Measurements from ENCODE around the gene CACNA1A. TPM values are rescaled to one million over a fixed set of nuclear protein-coding genes. Genes with fewer than 3 reads are reported as not detected.

Gene CACNA1A
- total RNA-seq, 2 experiments from 2014 or later = 0.29 to 0.36 TPM

DNA sequence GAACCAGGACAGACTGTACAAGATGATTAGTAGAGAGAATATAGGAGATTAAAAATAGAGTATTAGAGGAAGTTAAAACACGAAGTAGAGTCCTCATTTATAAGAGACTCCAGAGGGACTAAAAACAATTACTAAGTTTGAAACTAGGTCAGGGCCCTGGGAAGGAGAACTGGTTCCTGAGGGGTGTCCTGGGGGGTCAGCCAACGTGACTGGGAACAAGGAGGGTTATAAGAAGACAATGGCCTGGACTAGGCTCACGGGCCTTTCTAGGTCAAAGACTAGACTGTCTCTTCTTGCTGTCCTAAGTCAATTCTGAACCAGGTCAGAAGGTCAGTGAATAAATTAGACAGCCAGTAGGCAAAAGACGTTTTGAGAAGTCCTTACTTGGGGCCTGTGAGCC lies 190.8 kb downstream of the CACNA1A start:
- CTCF ChIA-PET = no interaction called here
- Mint-ChIP-seq H3K27ac (no peak overlapping the region), H3K4me3 (no peak overlapping the region), H3K27me3 (peaks cover 16% of the 10 kb centered on the region), H3K9me3 (no peaks in the 10 kb centered on the region), H3K4me1 (ENCODE audit: low read depth) (no peaks in the 10 kb centered on the region), H3K36me3 (ENCODE audit: low read depth) (no peaks in the 10 kb centered on the region)
- intact Hi-C loops (cut with micrococcal nuclease) = no loop called here
- ATAC-seq = no peak
- no peak for DNase-seq
- POLR2A ChIA-PET = no interaction called here
- TF ChIP-seq, protein P1, sequence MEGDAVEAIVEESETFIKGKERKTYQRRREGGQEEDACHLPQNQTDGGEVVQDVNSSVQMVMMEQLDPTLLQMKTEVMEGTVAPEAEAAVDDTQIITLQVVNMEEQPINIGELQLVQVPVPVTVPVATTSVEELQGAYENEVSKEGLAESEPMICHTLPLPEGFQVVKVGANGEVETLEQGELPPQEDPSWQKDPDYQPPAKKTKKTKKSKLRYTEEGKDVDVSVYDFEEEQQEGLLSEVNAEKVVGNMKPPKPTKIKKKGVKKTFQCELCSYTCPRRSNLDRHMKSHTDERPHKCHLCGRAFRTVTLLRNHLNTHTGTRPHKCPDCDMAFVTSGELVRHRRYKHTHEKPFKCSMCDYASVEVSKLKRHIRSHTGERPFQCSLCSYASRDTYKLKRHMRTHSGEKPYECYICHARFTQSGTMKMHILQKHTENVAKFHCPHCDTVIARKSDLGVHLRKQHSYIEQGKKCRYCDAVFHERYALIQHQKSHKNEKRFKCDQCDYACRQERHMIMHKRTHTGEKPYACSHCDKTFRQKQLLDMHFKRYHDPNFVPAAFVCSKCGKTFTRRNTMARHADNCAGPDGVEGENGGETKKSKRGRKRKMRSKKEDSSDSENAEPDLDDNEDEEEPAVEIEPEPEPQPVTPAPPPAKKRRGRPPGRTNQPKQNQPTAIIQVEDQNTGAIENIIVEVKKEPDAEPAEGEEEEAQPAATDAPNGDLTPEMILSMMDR (IDR thresholded peaks at IDR 0.05) = no peak

DNA sequence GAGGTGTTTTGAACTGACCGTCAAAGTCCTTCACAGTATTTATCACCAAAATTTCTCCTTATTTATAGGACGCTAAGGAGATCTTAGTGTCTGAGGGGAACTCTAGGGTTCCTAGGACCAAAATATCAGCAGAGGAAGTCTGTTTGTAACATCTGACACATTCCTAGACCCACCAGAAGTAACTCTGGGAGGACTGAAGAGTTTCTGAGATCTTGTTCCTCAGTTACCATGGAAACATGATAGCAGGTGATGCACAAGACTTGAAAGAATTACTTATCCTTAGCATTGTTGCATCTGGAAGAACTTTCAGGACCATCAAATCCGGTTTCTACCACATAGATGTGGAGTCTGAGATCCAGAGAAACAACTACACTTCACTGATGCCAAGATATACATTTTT lies 191.5 kb downstream of the CACNA1A start:
- Mint-ChIP-seq H3K27me3 (peaks cover 16% of the 10 kb centered on the region), H3K27ac (no peak overlapping the region), H3K9me3 (no peaks in the 10 kb centered on the region), H3K36me3 (ENCODE audit: low read depth) (no peaks in the 10 kb centered on the region), H3K4me1 (ENCODE audit: low read depth) (no peaks in the 10 kb centered on the region), H3K4me3 (no peak overlapping the region)
- intact Hi-C loops (cut with micrococcal nuclease) = no loop called here
- TF ChIP-seq, protein P1 (IDR thresholded peaks at IDR 0.05) = no peak
- no peak for DNase-seq
- ChIA-PET POLR2A (no interaction called here), CTCF (no interaction called here)
- no peak for ATAC-seq

DNA sequence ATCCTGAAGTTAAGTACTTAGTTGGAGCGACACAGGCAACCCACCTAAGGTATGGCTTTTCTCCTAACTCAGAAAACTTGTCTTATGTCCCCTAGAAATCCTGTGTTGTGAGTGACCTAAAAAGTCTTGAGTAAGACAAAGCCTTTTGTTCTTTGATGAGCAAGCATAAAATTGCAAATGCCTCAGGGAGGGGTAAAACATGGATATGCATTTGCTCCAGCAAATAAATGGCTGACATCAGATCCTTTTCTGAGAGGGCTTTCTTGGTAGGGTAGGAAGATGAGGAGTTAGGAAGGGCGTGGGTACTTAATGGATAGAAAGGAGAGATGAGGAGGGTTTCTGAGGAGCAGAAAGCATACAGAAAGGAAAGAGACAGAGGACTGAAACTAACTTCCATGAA lies 192.4 kb downstream of the CACNA1A start:
- DNase-seq (no peak), ATAC-seq (no peak)
- peaks cover 12% of the 10 kb centered on the region for H3K27me3 Mint-ChIP-seq
- no peak overlapping the region for H3K4me3 Mint-ChIP-seq
- TF ChIP-seq, protein P1 (IDR thresholded peaks at IDR 0.05) = no peak
- ChIA-PET POLR2A (no interaction called here), CTCF (interaction anchor here (1.1 kb wide), 1 partner anchor 15 kb away, joined by 3 read pairs; no protein-coding TSS in a partner anchor)
- no peaks in the 10 kb centered on the region for H3K9me3 Mint-ChIP-seq
- intact Hi-C loops (cut with micrococcal nuclease) = no loop called here
- no peak overlapping the region for H3K27ac Mint-ChIP-seq
- no peaks in the 10 kb centered on the region for H3K4me1 Mint-ChIP-seq (ENCODE audit: low read depth)
- no peaks in the 10 kb centered on the region for H3K36me3 Mint-ChIP-seq (ENCODE audit: low read depth)

DNA sequence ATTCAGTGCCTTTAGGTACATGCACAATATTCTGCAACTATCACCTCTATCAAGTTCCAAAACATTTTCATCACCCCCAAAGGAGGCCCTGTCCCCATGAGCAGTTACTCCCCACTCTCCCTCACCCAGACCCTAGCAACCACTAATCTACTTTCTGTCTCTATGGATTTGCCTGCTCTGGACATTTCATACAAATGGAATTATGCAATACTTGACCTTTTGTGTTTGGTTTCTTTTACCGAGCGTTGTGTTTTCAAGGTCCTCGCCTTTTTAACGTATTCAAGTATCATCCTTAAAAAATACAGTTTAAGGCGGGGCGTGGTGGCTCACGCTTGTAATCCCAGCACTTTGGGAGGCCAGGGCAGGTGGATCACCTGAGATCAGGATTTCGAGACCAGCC lies 196.4 kb downstream of the CACNA1A start:
- DNase-seq (no peak), ATAC-seq (no peak)
- H3K4me3 Mint-ChIP-seq = no peak overlapping the region
- TF ChIP-seq, protein P1 (IDR thresholded peaks at IDR 0.05) = no peak
- POLR2A ChIA-PET = no interaction called here
- no peaks in the 10 kb centered on the region for H3K36me3 Mint-ChIP-seq (ENCODE audit: low read depth)
- no peaks in the 10 kb centered on the region for H3K9me3 Mint-ChIP-seq
- CTCF ChIA-PET = no interaction called here
- H3K27me3 Mint-ChIP-seq = peaks cover 1% of the 10 kb centered on the region
- H3K4me1 Mint-ChIP-seq (ENCODE audit: low read depth) = no peaks in the 10 kb centered on the region
- intact Hi-C loops (cut with micrococcal nuclease) = no loop called here
- no peak overlapping the region for H3K27ac Mint-ChIP-seq

DNA sequence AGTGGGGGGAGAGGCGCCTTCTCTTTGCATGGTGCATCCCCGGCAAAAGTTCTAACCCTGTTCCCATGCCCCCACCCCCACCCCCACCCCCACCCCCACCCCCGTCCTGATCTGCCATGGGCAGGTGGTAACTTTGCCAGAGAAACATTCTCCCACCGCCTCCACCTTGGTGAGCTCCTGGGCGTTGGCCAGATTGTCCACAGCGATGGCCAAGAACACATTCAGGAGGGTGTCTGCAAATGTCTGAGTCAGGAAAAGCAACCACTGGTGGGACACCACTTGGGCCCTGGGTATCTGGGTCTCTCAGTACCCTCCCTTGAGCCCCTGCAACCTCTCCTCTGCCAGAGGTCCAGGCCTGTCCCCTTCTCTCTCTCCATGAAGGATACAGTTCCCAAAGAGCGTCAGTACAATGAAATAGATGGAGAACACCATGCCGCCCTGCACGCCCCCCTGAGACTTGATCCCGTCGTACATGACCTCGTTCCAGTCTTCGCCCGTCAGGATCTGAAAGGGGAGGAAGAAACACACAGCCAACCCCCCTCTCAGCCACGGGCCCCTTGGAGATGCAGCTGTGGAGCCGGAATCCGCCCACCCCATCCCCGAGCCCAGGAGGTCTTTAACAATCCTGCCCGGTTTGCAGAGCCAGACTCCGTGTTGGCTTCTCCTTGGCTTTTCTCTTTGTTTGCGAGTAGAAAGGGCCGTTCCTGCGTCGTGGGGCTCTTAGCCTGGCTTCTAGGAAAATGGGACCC lies 202.7 kb downstream of the CACNA1A start:
- no peak overlapping the region for H3K27ac Mint-ChIP-seq
- DNase-seq (no peak), ATAC-seq (no peak)
- H3K4me1 Mint-ChIP-seq (ENCODE audit: low read depth) = no peaks in the 10 kb centered on the region
- H3K27me3 Mint-ChIP-seq = peaks cover 38% of the 10 kb centered on the region
- POLR2A ChIA-PET = no interaction called here
- no peak overlapping the region for H3K4me3 Mint-ChIP-seq
- TF ChIP-seq, protein P1 (IDR thresholded peaks at IDR 0.05) = no peak
- no peaks in the 10 kb centered on the region for H3K9me3 Mint-ChIP-seq
- CTCF ChIA-PET = interaction anchor here (1.6 kb wide), 1 partner anchor 24 kb away, joined by 3 read pairs; no protein-coding TSS in a partner anchor
- intact Hi-C loops (cut with micrococcal nuclease) = no loop called here
- H3K36me3 Mint-ChIP-seq (ENCODE audit: low read depth) = no peaks in the 10 kb centered on the region

Measured in activated CD8-positive, alpha-beta T cell treated with anti-CD3 and anti-CD28 coated beads for 36 hours (primary cell).